Activated naive CD8-positive, alpha-beta T cell treated with anti-CD3 and anti-CD28 coated beads, Interleukin-2, amount 10 ng/mL, durations not matched to agents 7 days and 5 days (primary cell): ENCODE data around the gene ANXA5. TPM values are rescaled to one million over a fixed set of nuclear protein-coding genes. Genes with fewer than 3 reads are reported as not detected.

Experiments
- ATAC-seq: fragments of 150-1000 bp; cut with Tn5 transposase; one replicate; pipeline ENCODE4 v1.10.0; 2021; ENCODE audit warnings: low read depth, moderate library complexity
- POLR2A ChIA-PET: fragments of 350-600 bp; sonication (Branson Sonifier 250); formaldehyde crosslinking; loops from one replicate; lab custom pipeline; 2021; ENCODE audit warnings: antibody characterized with exemption; lab: Charles Lee
- DNase-seq: peaks from one replicate; pipeline ENCODE4 v3.0.0; 2021
- H3K27ac Mint-ChIP-seq: one replicate; pipeline ENCODE4 v1.8.0; 2022; ENCODE audit warnings: mild to moderate bottlenecking, mixed read lengths
- H3K27me3 Mint-ChIP-seq: one replicate; pipeline ENCODE4 v1.8.0; 2022; ENCODE audit warnings: mild to moderate bottlenecking, moderate library complexity, mixed read lengths
- H3K36me3 Mint-ChIP-seq: one replicate; pipeline ENCODE4 v1.8.0; 2021; ENCODE audit warnings: mild to moderate bottlenecking, mixed read lengths
- H3K4me1 Mint-ChIP-seq: one replicate; pipeline ENCODE4 v1.8.0; 2021; ENCODE audit warnings: mixed read lengths
- H3K4me3 Mint-ChIP-seq: one replicate; pipeline ENCODE4 v1.8.0; 2022; ENCODE audit warnings: mild to moderate bottlenecking, moderate library complexity, mixed read lengths
- H3K9me3 Mint-ChIP-seq: one replicate; pipeline ENCODE4 v1.8.0; 2021; ENCODE audit warnings: mixed read lengths
- total RNA-seq, 2 experiments: library from RNA; stranded (reverse); gene quantifications; one replicate each; pipeline ENCODE4 v1.2.3, GENCODE V29; 2021

Gene ANXA5
- total RNA-seq, 2 experiments from 2014 or later: 104 to 111 TPM

DNA sequence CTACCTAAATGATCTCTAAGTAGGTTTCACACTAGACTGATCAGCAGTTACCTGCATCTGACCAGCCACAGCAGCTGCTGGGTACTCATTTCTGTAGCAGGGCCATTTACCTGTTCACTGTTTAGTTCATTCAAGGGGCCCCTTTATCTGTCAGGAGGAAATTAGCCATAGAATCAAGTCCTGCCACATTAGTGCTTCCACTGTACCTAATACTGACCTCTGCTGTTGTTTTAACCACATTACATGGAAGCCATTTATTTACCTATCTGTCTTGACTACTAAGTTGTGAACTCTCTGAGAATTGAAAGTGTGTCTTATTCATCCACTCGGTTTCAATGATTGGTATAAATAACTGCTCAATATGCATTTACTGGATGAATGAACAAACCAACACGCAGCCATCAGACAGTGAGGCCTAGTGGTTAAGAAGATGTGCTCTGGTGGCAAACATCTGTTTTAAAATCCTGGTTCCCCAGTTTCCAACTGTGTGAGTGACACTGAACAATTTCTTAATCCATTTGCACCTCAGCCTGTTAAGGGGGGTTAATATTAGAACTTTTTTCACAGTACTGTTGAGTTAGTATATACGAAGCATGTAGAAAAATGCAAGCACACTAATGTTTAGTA lies 30.0 kb upstream of the ANXA5 start:
- DNase-seq (no peak), ATAC-seq (peak; percentile 78)
- no peaks in the 10 kb centered on the region for H3K36me3 Mint-ChIP-seq
- no peaks in the 10 kb centered on the region for H3K4me1 Mint-ChIP-seq
- no peak overlapping the region for H3K4me3 Mint-ChIP-seq
- no peak overlapping the region for H3K27ac Mint-ChIP-seq
- H3K9me3 Mint-ChIP-seq: no peaks in the 10 kb centered on the region
- POLR2A ChIA-PET: no interaction called here
- peaks cover 3% of the 10 kb centered on the region for H3K27me3 Mint-ChIP-seq

DNA sequence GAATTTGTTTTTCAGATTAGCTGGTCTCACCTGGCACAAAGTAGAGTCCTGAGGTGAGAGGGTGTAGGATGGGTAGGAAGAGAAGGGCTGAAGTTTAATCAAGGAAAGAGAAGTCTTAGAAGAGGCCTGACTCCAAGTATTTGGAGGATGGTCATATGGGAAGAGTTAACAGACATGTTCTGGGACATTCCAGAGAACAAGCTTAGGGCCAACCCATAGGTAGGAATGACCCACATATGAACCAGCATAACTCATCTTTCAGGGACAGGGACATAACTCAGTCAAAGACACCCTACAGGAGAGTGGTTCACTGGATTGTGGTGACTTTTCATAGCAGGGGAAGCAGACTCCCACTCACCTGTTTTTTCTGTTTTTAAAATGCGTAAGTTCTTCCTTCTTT lies 27.9 kb upstream of the ANXA5 start:
- POLR2A ChIA-PET: no interaction called here
- Mint-ChIP-seq H3K4me3 (no peak overlapping the region), H3K36me3 (no peaks in the 10 kb centered on the region), H3K27ac (no peak overlapping the region), H3K27me3 (peaks cover 3% of the 10 kb centered on the region), H3K4me1 (no peaks in the 10 kb centered on the region), H3K9me3 (no peaks in the 10 kb centered on the region)
- ATAC-seq: no peak
- DNase-seq: no peak

DNA sequence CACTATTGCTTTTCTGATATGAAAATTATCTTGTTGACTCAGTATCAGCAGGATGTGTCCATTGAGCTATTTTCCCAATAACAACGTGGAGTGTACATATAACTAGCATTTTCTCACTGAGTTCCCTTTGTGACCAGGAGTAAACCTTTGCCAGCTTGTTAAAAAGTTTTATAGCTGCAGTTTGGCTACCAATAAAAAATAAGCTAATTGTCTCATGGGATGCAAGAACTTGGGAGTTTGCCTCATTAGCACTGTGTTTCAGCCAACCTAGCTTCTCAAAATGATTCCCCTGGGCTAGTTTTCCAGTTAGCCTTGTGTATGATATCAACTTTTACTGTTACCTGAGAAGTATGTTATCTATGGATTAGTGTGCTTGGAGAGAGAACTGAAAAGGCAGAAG lies 24.9 kb upstream of the ANXA5 start:
- no peak for DNase-seq
- Mint-ChIP-seq H3K9me3 (no peaks in the 10 kb centered on the region), H3K27me3 (peaks cover 6% of the 10 kb centered on the region), H3K4me1 (no peaks in the 10 kb centered on the region), H3K27ac (no peak overlapping the region), H3K4me3 (no peak overlapping the region), H3K36me3 (no peaks in the 10 kb centered on the region)
- ATAC-seq: no peak
- POLR2A ChIA-PET: no interaction called here

DNA sequence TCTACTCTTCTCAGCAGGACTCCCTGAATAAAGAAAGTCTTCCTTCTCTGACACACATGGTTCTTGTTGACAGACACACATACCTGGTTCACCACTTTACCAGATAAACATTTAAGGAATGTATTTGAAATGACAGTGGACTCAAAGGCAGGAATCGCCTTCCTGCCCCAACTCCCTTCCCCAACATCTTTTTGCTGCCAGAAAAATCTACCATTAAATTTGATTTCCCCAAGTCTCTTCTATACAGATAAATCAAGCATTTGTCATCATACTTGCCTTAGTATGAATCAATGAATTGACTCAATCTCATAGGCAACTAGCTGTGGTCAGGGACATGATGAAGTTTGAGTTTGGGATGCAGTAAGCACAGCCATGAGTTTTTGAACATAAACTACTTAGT lies 23.3 kb upstream of the ANXA5 start:
- Mint-ChIP-seq H3K4me3 (no peak overlapping the region), H3K27me3 (peaks cover 13% of the 10 kb centered on the region), H3K4me1 (no peaks in the 10 kb centered on the region), H3K27ac (no peak overlapping the region), H3K9me3 (no peaks in the 10 kb centered on the region), H3K36me3 (no peaks in the 10 kb centered on the region)
- ATAC-seq: no peak
- POLR2A ChIA-PET: no interaction called here
- DNase-seq: no peak

DNA sequence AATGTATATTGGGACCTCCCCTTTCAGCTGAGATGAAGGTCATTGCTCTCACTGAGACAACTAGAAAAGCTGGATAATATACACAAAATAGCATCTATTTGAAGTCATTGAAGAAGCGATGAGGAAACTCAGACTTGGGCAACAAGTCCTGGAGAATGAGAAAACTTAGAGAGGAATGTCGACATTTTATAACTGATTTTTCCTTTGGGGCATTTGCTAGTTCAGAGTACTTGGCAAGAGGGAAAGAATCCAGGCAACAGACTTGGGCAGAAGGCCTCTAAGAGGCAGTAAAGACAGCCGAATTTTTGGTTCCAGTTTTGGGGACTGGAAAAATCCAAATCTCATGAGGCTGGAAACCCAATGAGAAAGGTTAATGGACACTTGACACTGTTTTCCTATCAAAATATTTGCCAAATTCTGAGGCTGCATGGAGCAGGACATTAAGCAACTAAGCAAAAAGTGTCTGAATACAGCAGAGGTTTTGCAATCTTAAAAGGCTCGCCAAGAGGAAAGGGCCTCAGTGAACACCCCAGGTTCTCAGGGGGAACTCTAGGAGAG lies 21.0 kb upstream of the ANXA5 start:
- no peak overlapping the region for H3K4me3 Mint-ChIP-seq
- DNase-seq (no peak), ATAC-seq (no peak)
- POLR2A ChIA-PET: no interaction called here
- H3K27ac Mint-ChIP-seq: no peak overlapping the region
- H3K4me1 Mint-ChIP-seq: no peaks in the 10 kb centered on the region
- peaks cover 22% of the 10 kb centered on the region for H3K27me3 Mint-ChIP-seq
- no peaks in the 10 kb centered on the region for H3K36me3 Mint-ChIP-seq
- no peaks in the 10 kb centered on the region for H3K9me3 Mint-ChIP-seq

DNA sequence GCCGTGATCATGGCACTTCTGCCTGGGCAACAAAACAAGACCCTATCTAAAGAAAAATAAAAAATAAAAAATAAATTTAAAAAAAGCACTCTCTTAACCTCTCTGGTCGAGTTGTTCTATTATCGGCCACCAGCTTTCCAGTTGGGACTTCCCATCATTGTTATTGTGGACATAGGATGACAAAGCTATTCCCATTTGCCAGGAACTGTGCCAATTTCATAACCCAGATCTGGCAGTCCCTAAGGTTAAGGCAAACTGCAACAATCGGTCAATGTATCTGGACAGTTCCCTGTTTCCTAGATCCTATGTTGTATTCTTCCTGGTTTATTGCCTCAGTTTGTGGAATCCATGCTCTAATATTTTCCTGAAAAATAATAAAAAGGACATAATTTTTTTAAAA lies 17.8 kb upstream of the ANXA5 start:
- no peak overlapping the region for H3K27ac Mint-ChIP-seq
- peaks cover 4% of the 10 kb centered on the region for H3K4me1 Mint-ChIP-seq
- ATAC-seq: no peak
- H3K9me3 Mint-ChIP-seq: no peaks in the 10 kb centered on the region
- H3K27me3 Mint-ChIP-seq: peaks cover 40% of the 10 kb centered on the region
- DNase-seq: no peak
- no peaks in the 10 kb centered on the region for H3K36me3 Mint-ChIP-seq
- POLR2A ChIA-PET: no interaction called here
- no peak overlapping the region for H3K4me3 Mint-ChIP-seq

DNA sequence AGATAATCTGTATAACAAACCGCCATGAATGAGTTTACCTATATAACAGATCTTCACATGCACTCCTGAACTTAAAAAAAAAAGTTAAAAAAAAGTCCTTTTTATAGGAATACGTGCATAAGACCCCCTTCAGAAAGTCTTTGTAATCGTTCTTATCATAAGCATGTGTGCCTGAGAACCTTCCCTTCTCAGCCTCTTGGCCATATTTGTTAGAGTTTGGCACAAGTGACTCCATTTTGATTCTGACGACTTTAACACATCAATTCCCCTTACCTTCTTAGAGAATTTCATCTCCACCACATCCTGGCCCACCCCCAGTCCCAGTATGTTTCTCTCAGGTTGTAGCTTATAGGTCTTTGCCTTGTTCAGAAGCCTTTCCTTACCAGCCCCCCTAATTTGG lies 16.0 kb upstream of the ANXA5 start:
- Mint-ChIP-seq H3K27ac (no peak overlapping the region), H3K4me3 (no peak overlapping the region), H3K9me3 (no peaks in the 10 kb centered on the region), H3K36me3 (no peaks in the 10 kb centered on the region), H3K4me1 (peaks cover 7% of the 10 kb centered on the region), H3K27me3 (peaks cover 50% of the 10 kb centered on the region)
- no peak for ATAC-seq
- DNase-seq: no peak
- POLR2A ChIA-PET: no interaction called here

DNA sequence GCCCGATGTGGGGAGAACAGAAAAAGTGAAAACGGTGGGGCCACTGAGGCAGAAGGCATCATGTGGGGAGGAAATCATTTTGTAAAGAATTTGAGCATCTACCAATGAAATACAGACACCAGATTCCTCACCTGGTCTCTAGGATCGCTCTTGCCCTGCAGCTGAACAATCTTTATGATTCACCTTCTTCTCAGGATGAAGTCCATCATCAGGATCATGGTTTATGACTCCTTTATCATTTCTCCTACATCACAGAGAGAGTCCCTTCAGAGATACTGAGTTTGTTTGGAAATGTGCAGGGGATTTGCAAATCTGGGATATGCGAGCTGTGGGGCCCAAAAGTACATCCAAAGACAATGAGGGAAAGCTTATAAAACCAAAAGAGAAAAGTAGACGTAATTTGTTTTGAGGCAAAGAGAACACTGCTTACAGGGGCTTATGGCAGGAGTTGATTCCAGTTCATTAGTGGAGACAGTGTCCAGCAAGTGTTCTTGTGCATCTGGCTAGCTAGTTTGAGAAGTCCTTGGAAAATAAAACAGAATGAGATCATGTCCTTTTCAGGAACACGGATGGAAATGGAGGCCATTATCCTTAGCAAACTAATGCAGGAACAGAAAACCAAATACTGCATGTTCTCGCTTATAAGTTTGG lies 15.3 kb upstream of the ANXA5 start:
- POLR2A ChIA-PET: no interaction called here
- no peak overlapping the region for H3K4me3 Mint-ChIP-seq
- DNase-seq: no peak
- no peaks in the 10 kb centered on the region for H3K36me3 Mint-ChIP-seq
- no peak overlapping the region for H3K27ac Mint-ChIP-seq
- no peak for ATAC-seq
- H3K27me3 Mint-ChIP-seq: peaks cover 50% of the 10 kb centered on the region
- H3K9me3 Mint-ChIP-seq: no peaks in the 10 kb centered on the region
- H3K4me1 Mint-ChIP-seq: peaks cover 13% of the 10 kb centered on the region

DNA sequence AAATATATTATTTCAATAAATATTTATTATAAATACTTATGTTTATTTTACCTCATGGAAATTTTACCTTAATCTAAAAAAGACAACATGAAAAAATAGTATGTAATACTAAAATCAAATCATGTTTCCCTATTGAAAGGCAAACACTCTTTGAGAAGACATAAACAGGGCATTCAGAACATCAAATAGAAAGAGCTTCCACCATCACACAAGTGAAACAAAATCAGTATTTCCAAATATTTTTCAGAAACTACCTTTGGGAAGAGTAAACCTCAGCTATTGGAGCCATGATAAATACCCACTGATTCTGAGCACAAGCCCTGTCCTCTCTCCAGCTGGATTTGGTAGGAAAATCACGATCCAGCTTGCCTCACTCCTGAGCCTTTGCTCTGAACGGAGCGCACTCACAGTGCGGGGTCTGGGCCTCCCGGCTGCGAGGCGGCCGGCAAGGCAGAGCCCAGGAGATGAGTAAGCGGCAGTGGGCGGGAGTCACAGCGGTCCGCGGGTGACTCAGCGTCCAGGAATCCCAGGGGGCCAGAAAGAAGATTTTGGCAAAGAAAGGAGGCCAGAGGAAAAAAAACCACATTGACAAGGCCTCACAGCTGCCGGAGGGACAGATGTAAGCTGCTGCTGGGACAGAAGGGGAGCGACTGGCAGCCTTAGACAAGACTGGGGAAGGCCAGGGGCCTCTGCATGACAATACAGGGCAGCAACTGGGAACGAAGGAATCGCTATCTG lies 14.7 kb upstream of the ANXA5 start:
- no peaks in the 10 kb centered on the region for H3K36me3 Mint-ChIP-seq
- peak; percentile 36 for ATAC-seq
- H3K27me3 Mint-ChIP-seq: peaks cover 50% of the 10 kb centered on the region
- H3K27ac Mint-ChIP-seq: no peak overlapping the region
- H3K4me3 Mint-ChIP-seq: peak overlapping the region; percentile 17
- H3K4me1 Mint-ChIP-seq: peaks cover 20% of the 10 kb centered on the region
- no peaks in the 10 kb centered on the region for H3K9me3 Mint-ChIP-seq
- POLR2A ChIA-PET: no interaction called here
- no peak for DNase-seq

DNA sequence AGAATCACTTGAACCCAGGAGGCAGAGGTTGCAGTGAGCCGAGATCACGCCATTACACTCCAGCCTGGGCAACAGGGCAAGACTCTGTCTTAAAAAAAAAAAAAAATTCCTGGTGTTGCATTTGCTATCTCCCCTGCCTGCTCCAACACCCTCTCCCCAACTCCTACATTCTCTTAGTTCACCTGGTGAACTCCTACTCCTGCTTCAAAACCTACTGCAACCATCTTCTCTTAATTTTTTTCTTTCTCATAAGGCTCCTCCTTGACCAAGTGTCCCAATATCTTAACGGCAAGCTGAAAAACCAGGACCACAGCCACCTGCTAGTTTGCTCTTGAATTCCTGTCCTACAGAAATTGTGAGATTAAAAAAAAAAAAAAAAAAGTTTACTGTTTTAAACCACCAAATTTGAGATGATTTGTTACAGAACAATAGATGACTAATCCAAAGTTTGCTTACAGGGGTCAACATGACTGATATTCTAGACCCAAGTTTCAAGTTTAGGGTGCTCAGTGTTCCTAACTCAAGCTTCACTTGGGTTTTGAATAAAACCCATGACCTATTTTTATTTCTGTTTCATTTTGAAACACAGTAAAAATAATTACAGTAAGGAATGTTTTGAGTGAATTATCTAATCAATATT lies 13.1 kb upstream of the ANXA5 start:
- no peak overlapping the region for H3K4me3 Mint-ChIP-seq
- H3K4me1 Mint-ChIP-seq: peaks cover 22% of the 10 kb centered on the region
- no peaks in the 10 kb centered on the region for H3K9me3 Mint-ChIP-seq
- no peak overlapping the region for H3K27ac Mint-ChIP-seq
- POLR2A ChIA-PET: no interaction called here
- peaks cover 41% of the 10 kb centered on the region for H3K27me3 Mint-ChIP-seq
- no peaks in the 10 kb centered on the region for H3K36me3 Mint-ChIP-seq
- ATAC-seq (no peak), DNase-seq (no peak)

DNA sequence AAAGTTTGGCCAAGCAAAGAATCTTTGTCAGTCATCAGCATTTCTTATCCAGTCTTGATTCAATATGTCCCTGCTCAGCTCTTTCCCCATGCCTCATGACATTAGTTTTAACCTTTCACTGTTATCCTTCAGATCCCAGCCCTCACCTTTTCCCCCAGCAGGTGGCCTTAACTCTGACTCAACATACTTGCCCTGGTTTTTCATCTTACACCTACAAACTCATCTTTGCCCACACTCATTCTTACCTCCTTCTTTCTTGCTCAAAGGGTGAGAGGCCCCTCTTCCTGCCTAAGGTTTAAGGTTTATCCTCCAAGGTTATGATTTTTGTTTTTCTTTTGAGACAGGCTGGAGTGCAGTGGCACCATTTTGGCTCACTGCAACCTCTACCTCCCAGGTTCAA lies 10.6 kb upstream of the ANXA5 start:
- Mint-ChIP-seq H3K9me3 (no peaks in the 10 kb centered on the region), H3K4me3 (no peak overlapping the region), H3K36me3 (no peaks in the 10 kb centered on the region), H3K27me3 (peaks cover 39% of the 10 kb centered on the region), H3K4me1 (peaks cover 22% of the 10 kb centered on the region), H3K27ac (no peak overlapping the region)
- POLR2A ChIA-PET: interaction anchor here (1.0 to 1.1 kb wide), 2 partner anchors 11 kb away, joined by 4 read pairs; partner anchors contain the start of gene ANXA5
- DNase-seq (no peak), ATAC-seq (no peak)

DNA sequence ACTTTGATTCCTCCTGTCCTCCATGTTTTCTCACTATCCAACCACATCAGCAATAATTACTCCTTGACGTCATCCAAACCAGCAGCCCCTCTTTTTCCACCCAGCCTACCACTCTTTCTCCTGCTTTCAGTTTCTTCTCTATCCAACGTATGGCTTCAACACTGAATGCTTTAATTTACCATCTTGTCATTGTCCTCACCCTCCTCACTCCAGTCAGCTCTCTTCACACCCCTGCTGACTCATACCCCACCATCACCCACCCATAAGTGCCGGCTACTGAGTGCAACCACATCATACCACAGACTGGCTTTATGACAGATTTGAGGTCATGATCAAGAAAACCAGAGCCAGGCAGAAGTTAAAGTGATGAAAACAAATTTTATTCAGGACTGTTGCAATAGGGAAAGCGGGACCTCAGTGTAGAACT lies 9.8 kb upstream of the ANXA5 start:
- peaks cover 35% of the 10 kb centered on the region for H3K27me3 Mint-ChIP-seq
- no peaks in the 10 kb centered on the region for H3K9me3 Mint-ChIP-seq
- ATAC-seq (peak; percentile 91), DNase-seq (no peak)
- H3K36me3 Mint-ChIP-seq: no peaks in the 10 kb centered on the region
- peak overlapping the region; percentile 33 for H3K4me3 Mint-ChIP-seq
- H3K27ac Mint-ChIP-seq: peak overlapping the region; percentile 48
- POLR2A ChIA-PET: interaction anchor here (0.6 to 1.1 kb wide), 2 partner anchors 10 to 95 kb away, joined by 3 to 4 read pairs; partner anchors contain the start of gene ANXA5
- peaks cover 22% of the 10 kb centered on the region for H3K4me1 Mint-ChIP-seq

DNA sequence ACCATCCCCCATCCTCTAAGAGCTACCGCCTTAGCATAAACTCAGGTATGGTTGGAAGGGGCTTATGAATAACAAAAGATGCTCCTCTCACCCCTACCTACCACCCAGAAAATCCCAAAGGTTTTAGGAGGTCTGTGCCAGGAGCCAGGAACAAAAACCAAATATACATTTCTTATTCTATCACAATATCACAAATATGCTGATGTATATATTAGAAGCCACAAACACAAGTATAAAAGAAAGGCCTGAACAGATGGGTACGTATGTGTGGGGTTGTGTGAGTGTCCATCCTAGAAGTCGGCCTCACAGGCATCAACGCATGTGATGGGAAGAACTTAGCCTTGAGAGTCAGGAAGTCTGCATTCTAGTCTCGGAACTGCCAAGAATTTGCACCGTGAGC lies 8.7 kb upstream of the ANXA5 start:
- peaks cover 39% of the 10 kb centered on the region for H3K27me3 Mint-ChIP-seq
- H3K9me3 Mint-ChIP-seq: no peaks in the 10 kb centered on the region
- ATAC-seq (no peak), DNase-seq (no peak)
- peaks cover 20% of the 10 kb centered on the region for H3K4me1 Mint-ChIP-seq
- no peak overlapping the region for H3K4me3 Mint-ChIP-seq
- no peaks in the 10 kb centered on the region for H3K36me3 Mint-ChIP-seq
- POLR2A ChIA-PET: no interaction called here
- no peak overlapping the region for H3K27ac Mint-ChIP-seq
